Sigmoid colon (tissue), 4 donors: ENCODE data around the gene LAPTM5.

Experiments
- CTCF ChIP-seq, 4 experiments: fragments of 450-650 bp in 3 of 4; fragments of 200-600 bp in 1 of 4; IDR thresholded peaks; one replicate each; pipeline ENCODE4 v1.5.1; 2016 to 2019; ENCODE audit warnings: antibody characterized with exemption in 4 of 4, mild to moderate bottlenecking in 3 of 4, moderate library complexity in 2 of 4
- EP300 ChIP-seq, 4 donors: sonication (generic); formaldehyde crosslinking; IDR thresholded peaks; one replicate each; pipeline ENCODE4 v1.6.1; 2017; ENCODE audit warnings: antibody characterized with exemption in 4 of 4
- POLR2A ChIP-seq, 2 donors: fragments of 450-650 bp; IDR thresholded peaks; one replicate each; pipeline ENCODE4 v1.6.1; 2016; ENCODE audit warnings: antibody characterized with exemption in 2 of 2, mild to moderate bottlenecking in 2 of 2, moderate library complexity in 2 of 2
- POLR2AphosphoS5 ChIP-seq, 4 donors: sonication (generic); formaldehyde crosslinking; IDR thresholded peaks; one replicate each; pipeline ENCODE4 v1.6.1; 2017; ENCODE audit warnings: antibody characterized with exemption in 4 of 4

GRCh38 chr1:30684881-30685795, 72.4 kb downstream of the LAPTM5 start:
- TF ChIP-seq CTCF (IDR thresholded peaks at IDR 0.05) (no peak), POLR2A (IDR thresholded peaks at IDR 0.05) (no peak), POLR2AphosphoS5 (IDR thresholded peaks at IDR 0.05) (no peak), EP300 (IDR thresholded peaks at IDR 0.05) (no peak)
